Measurements from ENCODE around the gene COA1. TPM values are rescaled to one million over a fixed set of nuclear protein-coding genes. Genes with fewer than 3 reads are reported as not detected.

Gene COA1
- polyA plus RNA-seq, 1 of the 3 experiments (the other 2 are of a cell fraction), result 42.8 TPM

GRCh38 chr7:43769281-43769680, 40.0 kb upstream of the COA1 start:
- no peaks in the 10 kb centered on the region for H3K27me3 ChIP-seq (ENCODE audit: insufficient read depth)
- WGBS (ENCODE audit: low lambda C conversion rate), result 95% methylated on average over 5 of the region's 5 CpGs
- H3K4me3 ChIP-seq (ENCODE audit: low read depth in 2 of 2, low read length in 1 of 2), result no peak overlapping the region
- H3K4me1 ChIP-seq (ENCODE audit: control insufficient read depth in 1 of 2, insufficient read depth in 2 of 2, low read depth in 1 of 2, low read length in 1 of 2), result peaks cover 8 to 25% of the 10 kb centered on the region in 2 experiments; a peak in 3 of 4 replicates
- POLR2A ChIA-PET, result no interaction called here
- H3K9ac ChIP-seq, result no peak overlapping the region
- peaks cover 8% of the 10 kb centered on the region; the same call in 1 of the 2 replicates for H3K79me2 ChIP-seq (ENCODE audit: insufficient read depth)
- H4K20me1 ChIP-seq (ENCODE audit: insufficient read depth), result no peaks in the 10 kb centered on the region
- H3K36me3 ChIP-seq (replicated peaks in 1 of 2; ENCODE audit: control insufficient read depth in 1 of 2, insufficient read depth in 2 of 2, low read length in 1 of 2), result peaks cover 10 to 22% of the 10 kb centered on the region in 2 experiments
- no peak overlapping the region for H2AFZ ChIP-seq (ENCODE audit: low read depth)
- TF ChIP-seq FOSL2 (IDR thresholded peaks at IDR 0.05; ENCODE audit: borderline replicate concordance, low read depth) (no peak), EZH2phosphoT487 (IDR thresholded peaks at IDR 0.05; ENCODE audit: borderline replicate concordance, low read depth) (no peak), IRF3 (IDR thresholded peaks at IDR 0.05; ENCODE audit: low read depth, low read length) (no peak), MAX (IDR thresholded peaks at IDR 0.05; ENCODE audit: low read depth) (no peak)
- H3K27ac ChIP-seq (ENCODE audit: low read depth in 2 of 2, low read length in 1 of 2), result no peak overlapping the region
- no peaks in the 10 kb centered on the region for H3K9me2 ChIP-seq
- CTCF ChIA-PET, result interaction anchor here (1.6 to 2.5 kb wide), 2 partner anchors 69 to 186 kb away, joined by 9 read pairs; partner anchors contain the start of gene STK17A
- H3K9me3 ChIP-seq, result no peaks in the 10 kb centered on the region
- no peak overlapping the region for H3K4me2 ChIP-seq
- no peak for DNase-seq
- no peaks in the 10 kb centered on the region for H3F3A ChIP-seq (replicated peaks; ENCODE audit: insufficient read depth)

- CTCF ChIA-PET, result interaction anchor here (0.7 to 2.5 kb wide), 5 partner anchors 13 to 329 kb away, joined by 3 to 9 read pairs (median 3); partner anchors contain the start of gene STK17A
- no peaks in the 10 kb centered on the region for H3K27me3 ChIP-seq (ENCODE audit: insufficient read depth)
- H3K4me2 ChIP-seq, result no peak overlapping the region
- H2AFZ ChIP-seq (ENCODE audit: low read depth), result no peak overlapping the region
- no peaks in the 10 kb centered on the region for H3K9me3 ChIP-seq
- peaks cover 10 to 24% of the 10 kb centered on the region in 2 experiments for H3K36me3 ChIP-seq (replicated peaks in 1 of 2; ENCODE audit: control insufficient read depth in 1 of 2, insufficient read depth in 2 of 2, low read length in 1 of 2)
- H3K9ac ChIP-seq, result no peak overlapping the region
- no peaks in the 10 kb centered on the region for H3F3A ChIP-seq (replicated peaks; ENCODE audit: insufficient read depth)
- TF ChIP-seq USF1 (IDR thresholded peaks at IDR 0.05; ENCODE audit: borderline replicate concordance, low read depth) (no peak), POLR2AphosphoS5 (IDR thresholded peaks at IDR 0.05; ENCODE audit: low read depth, low read length) (no peak), IRF3 (IDR thresholded peaks at IDR 0.05; ENCODE audit: low read depth, low read length) (no peak), SIN3A (IDR thresholded peaks at IDR 0.05; ENCODE audit: borderline replicate concordance, low read depth, low read length) (no peak), GABPA (IDR thresholded peaks at IDR 0.05; ENCODE audit: low read depth) (no peak), ELF1 (IDR thresholded peaks at IDR 0.05) (no peak), TCF12 (IDR thresholded peaks at IDR 0.05) (no peak)
- WGBS (ENCODE audit: low lambda C conversion rate), result 95% methylated on average over 4 of the region's 4 CpGs
- H3K79me2 ChIP-seq (ENCODE audit: insufficient read depth), result peaks cover 12% of the 10 kb centered on the region; the same call in 1 of the 2 replicates
- peaks cover 10 to 28% of the 10 kb centered on the region in 2 experiments; a peak in 3 of 4 replicates for H3K4me1 ChIP-seq (ENCODE audit: control insufficient read depth in 1 of 2, insufficient read depth in 2 of 2, low read depth in 1 of 2, low read length in 1 of 2)
- H3K27ac ChIP-seq (ENCODE audit: low read depth in 2 of 2, low read length in 1 of 2), result no peak overlapping the region
- no peaks in the 10 kb centered on the region for H4K20me1 ChIP-seq (ENCODE audit: insufficient read depth)
- no peak overlapping the region for H3K4me3 ChIP-seq (ENCODE audit: low read depth in 2 of 2, low read length in 1 of 2)
- POLR2A ChIA-PET, result interaction anchor here (1.0 to 2.6 kb wide), 2 partner anchors 10 to 40 kb away, joined by 4 to 12 read pairs; partner anchors contain the start of genes BLVRA and COA1
- no peak for DNase-seq
- no peaks in the 10 kb centered on the region for H3K9me2 ChIP-seq
Measured at GRCh38 chr7:43768887-43769272, 39.6 kb upstream of the COA1 start.
